SK-MEL-5 (cell line): ENCODE measurements around the gene CST1. TPM values are rescaled to one million over a fixed set of nuclear protein-coding genes. Genes with fewer than 3 reads are reported as not detected.
A peak's percentile ranks its signal among the peaks of the same experiment; 100 is the strongest.
"Not testable (repeated sequence)": the region's sequence is repeated elsewhere in the genome, so short reads cannot be mapped to it uniquely, and the experiment has no call there.

Experiments used
- DNase-seq: peaks from one replicate; pipeline ENCODE4 v3.0.0-alpha.2; 2016; ENCODE audit warnings: low read depth, low spot score
- in situ Hi-C: cut with HindIII; loops from 2 replicates; pipeline ENCODE4 v1.10.0; 2016; ENCODE audit warnings: low sequenced_read_pairs, high pct_unique_total_duplicates, low pct_unique_long_range_greater_than_20kb
- polyA plus RNA-seq, 2 experiments: library from polyadenylated mRNA; depleted of rRNA; stranded (reverse); fragments of >200 nt; gene quantifications; 2 replicates each; pipeline ENCODE4 v1.2.3, GENCODE V29; 2015
- total RNA-seq: library from RNA; depleted of rRNA; stranded (reverse); fragments of >200 nt; shearing (Covaris generic); gene quantifications from 2 replicates; pipeline ENCODE4 v1.2.3, GENCODE V29; 2014; rRNA removed

CST1 gene, protein sequence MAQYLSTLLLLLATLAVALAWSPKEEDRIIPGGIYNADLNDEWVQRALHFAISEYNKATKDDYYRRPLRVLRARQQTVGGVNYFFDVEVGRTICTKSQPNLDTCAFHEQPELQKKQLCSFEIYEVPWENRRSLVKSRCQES
- total RNA-seq: 36.4 and 48.3 TPM in 2 replicates
- 114 and 130 TPM in 2 replicates for polyA plus RNA-seq (2015; cell fraction: cytosol; rRNA removed)
- 4.7 and 7.8 TPM in 2 replicates for polyA plus RNA-seq (2015; cell fraction: nucleus; rRNA removed)

- in situ Hi-C loops, DNase-seq: not testable (repeated sequence)
Observed at GRCh38 chr20:23750786-23751185, at the start of gene CST1. Gene CST1, minus strand, starts transcription at chr20:23750935. Its CDS starts 69 bp downstream, at chr20:23750866.

- peak; percentile 60 for DNase-seq
Observed at GRCh38 chr20:23799216-23799847, 48.6 kb upstream of the CST1 start.

DNA sequence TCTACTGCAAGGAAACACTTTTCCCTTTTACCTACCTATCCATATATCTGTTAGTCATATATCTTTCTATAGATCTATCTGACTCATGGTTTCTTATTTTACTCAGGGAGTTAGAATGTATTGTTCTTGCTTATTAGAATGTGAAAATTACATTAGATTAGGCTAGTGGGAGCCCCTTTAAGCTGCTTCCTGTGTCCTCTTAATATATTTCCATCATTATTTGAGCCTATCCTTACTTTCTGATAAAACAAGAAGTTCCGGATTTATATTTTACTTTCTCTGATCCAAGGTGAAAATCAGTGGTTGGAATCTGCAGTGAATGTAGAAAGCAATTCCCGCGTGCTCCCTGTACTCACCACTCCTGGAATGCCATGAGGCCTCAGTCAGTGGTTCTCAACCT is 44.8 kb upstream of the CST1 start:
- in situ Hi-C loops: no loop called here
- no peak for DNase-seq

More at GRCh38 chr20:23799216-23799847, 48.6 kb upstream of the CST1 start:
- in situ Hi-C loops: not testable (repeated sequence)

GRCh38 chr20:23794841-23795240 is 44.1 kb upstream of the CST1 start:
- in situ Hi-C loops: no loop called here
- DNase-seq: no peak

GRCh38 chr20:23794065-23794464 is 43.3 kb upstream of the CST1 start:
- in situ Hi-C loops: no loop called here
- no peak for DNase-seq

DNA sequence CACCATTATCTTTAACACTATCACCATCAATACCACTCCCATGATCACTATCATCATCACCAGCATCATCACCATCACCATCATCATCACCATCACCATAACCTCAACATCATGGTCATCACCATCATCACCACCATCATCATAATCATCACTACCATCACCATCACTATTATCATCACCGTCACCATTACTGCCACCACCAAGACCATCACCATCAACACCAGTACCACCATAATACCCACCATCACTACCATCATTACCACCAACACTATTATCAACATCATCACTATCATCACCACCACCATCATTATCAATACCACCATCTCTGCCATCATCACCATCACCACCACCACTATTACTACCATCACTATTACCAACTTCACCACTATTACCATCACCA is 32.7 kb upstream of the CST1 start:
- in situ Hi-C loops: no loop called here
- no peak for DNase-seq

GRCh38 chr20:23782366-23782983 is 31.7 kb upstream of the CST1 start:
- in situ Hi-C loops: no loop called here
- DNase-seq: peak; percentile 76

GRCh38 chr20:23778676-23779075 is 27.9 kb upstream of the CST1 start:
- DNase-seq, in situ Hi-C loops: not testable (repeated sequence)

DNA sequence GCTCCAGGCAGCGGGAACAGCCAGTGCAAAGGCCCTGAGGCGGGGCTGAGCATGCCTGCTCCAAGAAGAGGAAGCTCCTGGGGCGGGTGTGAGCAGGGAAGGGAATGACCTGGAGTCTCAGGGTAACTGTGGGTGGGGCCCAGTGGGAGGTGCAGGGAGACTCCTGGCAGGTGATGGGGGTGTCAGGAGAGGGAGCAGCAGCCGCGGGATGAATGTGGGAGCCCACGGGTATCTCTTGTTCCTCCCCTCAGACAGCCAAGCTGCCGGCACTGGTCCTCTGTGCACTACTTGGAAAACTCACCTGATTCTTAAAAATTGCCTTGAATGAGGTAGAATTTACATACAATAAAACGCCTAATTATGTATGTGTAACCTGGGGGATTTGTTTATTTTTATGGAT is 26.6 kb upstream of the CST1 start:
- in situ Hi-C loops, DNase-seq: not testable (repeated sequence)

GRCh38 chr20:23776067-23776771 is 25.5 kb upstream of the CST1 start:
- in situ Hi-C loops: no loop called here
- no peak for DNase-seq

GRCh38 chr20:23774081-23774480 is 23.3 kb upstream of the CST1 start:
- in situ Hi-C loops: no loop called here
- DNase-seq: no peak

GRCh38 chr20:23773579-23773978 is 22.8 kb upstream of the CST1 start:
- DNase-seq: no peak
- in situ Hi-C loops: no loop called here

- DNase-seq: no peak
- in situ Hi-C loops: no loop called here
Observed at GRCh38 chr20:23773127-23773526, 22.4 kb upstream of the CST1 start.

DNA sequence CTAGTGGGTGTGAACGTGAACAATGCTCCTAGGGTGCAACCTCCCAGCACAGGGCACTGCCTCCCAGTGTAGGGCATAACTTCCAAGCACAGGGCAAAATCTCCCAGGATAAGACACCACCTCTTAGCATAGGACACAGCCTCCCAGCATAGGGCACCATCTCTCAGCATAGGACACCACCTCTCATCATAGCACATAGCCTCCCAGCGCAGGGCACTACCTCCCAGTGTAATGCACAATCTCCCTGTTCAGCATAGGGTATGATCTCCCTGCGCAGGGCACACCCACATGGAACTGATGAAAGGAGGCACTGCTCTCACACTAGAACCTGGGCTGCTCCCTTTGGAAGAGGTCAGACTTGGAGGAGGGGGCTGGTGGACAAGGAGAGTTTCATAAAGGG is 21.3 kb upstream of the CST1 start:
- in situ Hi-C loops: no loop called here
- no peak for DNase-seq

DNA sequence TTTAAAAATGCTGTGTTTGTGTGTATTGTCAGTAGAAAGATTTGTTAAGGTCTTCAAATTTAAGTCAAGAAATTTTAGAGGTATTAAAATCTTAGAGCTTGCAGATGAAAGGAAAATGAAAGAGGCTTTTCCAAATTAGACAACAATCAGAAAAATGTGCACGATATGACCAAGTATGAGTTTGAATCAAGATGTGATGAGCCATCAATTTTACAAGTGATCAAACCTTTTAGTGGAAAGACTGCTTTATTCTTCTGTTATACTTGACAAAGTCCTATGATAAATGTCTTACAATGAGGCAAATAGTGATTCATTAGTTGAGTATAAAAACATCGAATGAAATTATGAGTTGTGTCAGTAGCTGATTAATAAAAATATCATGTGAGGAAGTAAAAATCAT is 19.6 kb upstream of the CST1 start:
- no peak for DNase-seq
- in situ Hi-C loops: no loop called here

GRCh38 chr20:23768520-23768919 is 17.8 kb upstream of the CST1 start:
- DNase-seq, in situ Hi-C loops: not testable (repeated sequence)

DNA sequence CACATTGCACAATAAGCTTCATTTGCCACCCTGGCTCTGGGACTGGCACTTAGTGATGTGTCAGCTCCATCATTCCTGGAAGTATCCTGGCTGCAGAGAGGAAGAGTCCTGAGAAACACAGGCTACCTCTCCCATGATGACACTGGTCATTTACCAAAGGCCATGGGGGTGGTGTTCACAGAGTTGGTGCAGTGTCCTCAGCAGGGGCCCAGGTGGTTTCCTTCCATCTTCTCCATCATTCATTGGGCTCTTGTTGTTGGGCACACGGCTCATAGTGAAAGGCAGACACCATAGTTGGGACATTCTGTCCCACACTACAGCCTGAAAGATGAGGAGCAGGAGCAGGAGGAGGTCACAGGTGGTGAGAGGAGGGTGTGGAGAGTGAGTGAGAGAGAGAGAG is 15.8 kb upstream of the CST1 start:
- in situ Hi-C loops: no loop called here

GRCh38 chr20:23765578-23765977 is 14.8 kb upstream of the CST1 start:
- in situ Hi-C loops: no loop called here
- no peak for DNase-seq

More for the DNA sequence above, 15.8 kb upstream of the CST1 start:
- no peak for DNase-seq
